ENCODE data around the gene EEF2. TPM values are rescaled to one million over a fixed set of nuclear protein-coding genes. Genes with fewer than 3 reads are reported as not detected.
"Not testable (repeated sequence)": the region's sequence is repeated elsewhere in the genome, so short reads cannot be mapped to it uniquely, and the experiment has no call there.

The EEF2 gene
- total RNA-seq, 1 experiment from 2014 or later = 2,165 TPM

- not testable (repeated sequence) for DNase-seq (ENCODE audit: low spot score)
Observed at GRCh38 chr19:3947316-3947933, 37.8 kb downstream of the EEF2 start.

DNA sequence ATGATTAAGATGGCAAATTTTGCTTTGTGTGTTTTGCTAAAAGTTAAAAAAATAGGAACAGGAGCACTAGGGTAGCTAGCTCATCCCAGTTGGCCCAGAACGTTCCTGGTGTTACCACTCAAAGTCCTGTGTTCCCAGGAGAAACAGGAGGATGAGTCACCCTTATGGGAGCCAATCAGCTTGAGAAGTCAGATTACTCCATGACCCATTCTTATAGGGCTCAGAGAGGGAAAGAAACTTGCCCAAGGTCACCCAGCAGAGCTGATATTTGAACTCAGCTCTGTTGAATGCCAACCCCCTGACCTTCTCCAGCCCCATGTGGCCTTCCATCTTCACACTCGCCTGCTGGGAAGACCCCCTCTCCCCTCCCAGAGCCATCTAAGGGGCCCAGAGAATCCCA, 39.4 kb downstream of the EEF2 start:
- no peak for DNase-seq (ENCODE audit: low spot score)

DNA sequence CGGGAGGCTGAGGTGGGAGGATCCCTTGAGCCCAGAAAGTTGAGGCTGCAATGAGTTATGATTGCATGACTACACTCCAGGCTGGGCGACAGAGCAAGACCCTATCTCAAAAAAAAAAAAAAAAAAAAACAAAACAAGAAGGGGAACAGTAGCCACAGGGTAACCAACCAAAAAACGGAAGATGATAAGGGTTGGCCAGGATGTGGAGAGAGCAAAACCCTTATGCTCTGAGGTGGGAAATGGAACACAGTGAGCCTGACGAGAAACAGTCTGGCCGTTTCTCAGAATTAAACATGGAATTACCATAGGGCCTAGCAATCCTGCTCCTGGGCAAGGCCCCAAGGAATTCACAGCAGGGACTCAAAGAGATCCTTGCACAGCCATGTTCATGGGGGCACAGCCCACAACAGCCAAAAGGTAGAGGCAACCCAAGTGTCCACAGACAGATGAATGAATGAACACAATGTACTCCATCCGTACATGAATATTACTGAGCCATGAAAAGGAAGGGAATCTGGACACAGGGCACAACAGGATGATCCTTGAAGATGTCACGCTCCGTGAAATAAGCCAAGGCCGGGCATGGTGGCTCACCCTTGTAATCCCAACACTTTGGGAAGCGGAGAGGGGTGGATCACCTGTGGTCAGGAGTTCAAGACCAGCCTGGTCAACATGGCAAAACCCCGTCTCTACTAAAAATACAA, 41.1 kb downstream of the EEF2 start:
- no peak for DNase-seq (ENCODE audit: low spot score)

GRCh38 chr19:3942790-3943409, 42.4 kb downstream of the EEF2 start:
- no peak for DNase-seq (ENCODE audit: low spot score)

- not testable (repeated sequence) for DNase-seq (ENCODE audit: low spot score)
Observed at GRCh38 chr19:3938300-3938950, 46.8 kb downstream of the EEF2 start.

DNA sequence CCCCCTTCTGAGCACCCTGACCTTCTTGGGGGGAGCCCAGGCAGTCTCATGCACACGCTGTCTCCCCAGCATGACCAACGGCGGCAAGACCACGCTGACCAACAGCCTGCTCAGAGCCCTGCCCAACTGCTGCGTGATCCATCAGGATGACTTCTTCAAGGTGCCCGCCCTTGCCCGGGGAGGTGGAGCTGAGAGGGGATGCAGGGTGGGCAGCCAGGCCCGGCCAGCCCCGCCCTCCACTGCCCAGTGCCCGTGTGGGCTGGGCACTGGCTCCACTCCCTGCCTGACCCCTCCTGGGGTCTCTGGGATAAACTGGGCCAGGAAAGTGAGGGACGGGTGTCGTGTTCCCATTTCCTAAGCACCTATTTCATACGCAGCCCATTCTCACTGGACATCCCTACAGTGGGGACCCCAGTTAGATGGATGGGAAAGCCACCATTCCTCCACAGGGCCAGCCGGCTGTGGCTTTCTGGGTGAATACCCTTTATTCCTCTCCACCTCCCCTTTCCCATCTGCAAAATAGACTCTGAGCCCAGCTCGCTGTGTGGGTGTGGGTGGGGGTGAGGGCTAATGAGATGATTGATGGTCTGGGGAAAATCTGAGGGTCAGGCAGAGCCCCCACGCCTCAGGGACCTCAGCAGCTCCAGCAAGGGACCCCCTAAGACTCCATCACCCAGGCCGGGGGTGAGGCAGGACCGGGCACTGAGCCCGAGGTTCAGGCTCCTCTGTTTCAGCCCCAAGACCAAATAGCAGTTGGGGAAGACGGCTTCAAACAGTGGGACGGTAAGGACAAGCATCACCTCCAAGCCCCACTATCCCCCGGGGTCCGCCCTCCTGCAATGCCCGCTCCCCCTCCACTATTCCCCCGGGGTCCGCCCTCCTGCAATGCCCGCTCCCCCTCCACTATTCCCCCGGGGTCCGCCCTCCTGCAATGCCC, 48.5 kb downstream of the EEF2 start:
- DNase-seq (ENCODE audit: low spot score) = no peak

- no peak for DNase-seq (ENCODE audit: low spot score)
Observed at GRCh38 chr19:3932931-3933810, 52.1 kb downstream of the EEF2 start, which contains the start of gene NMRK2. TSS of gene NMRK2 (plus strand) at chr19:3933069. CDS start at chr19:3933672, 603 bp downstream.

DNA sequence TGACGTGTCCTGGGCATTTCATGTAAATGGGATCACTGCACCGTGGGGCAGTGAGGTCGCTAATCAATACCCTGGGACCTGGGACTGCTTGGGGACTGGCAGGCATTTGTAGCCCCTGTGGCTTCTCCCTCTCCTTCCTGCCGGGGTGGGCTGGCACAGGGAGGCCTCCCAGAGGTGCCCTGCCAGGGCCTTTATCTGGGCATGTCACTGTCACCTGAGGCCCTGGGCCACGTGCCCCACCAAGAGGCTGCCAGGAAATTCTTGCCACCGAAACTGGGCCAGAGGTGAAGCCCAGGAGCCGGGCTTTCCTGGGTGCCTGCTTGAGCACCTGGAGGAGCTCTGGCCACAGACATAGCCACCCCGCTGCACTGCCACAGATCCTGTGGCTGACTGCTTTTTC, 54.2 kb downstream of the EEF2 start:
- peak; percentile 11 for DNase-seq (ENCODE audit: low spot score)

Small RNA genes lying within 50 kb of the gene (small RNA-seq; reads per million reads assigned to genes)
- gene SNORD37 = 13.4 reads per million, percentile 90 among the genes with 10 or more reads in this experiment

Other genes with a start within 250 kb of the EEF2 start
- 31.4 TPM in 2 replicates for gene APBA3, start 223.8 kb downstream of the EEF2 start, total RNA-seq (2014; rRNA removed; shearing (Covaris generic))
- 50.7 and 59.5 TPM in 2 replicates for gene MRPL54, start 222.8 kb downstream of the EEF2 start, total RNA-seq (2014; rRNA removed; shearing (Covaris generic))
- gene RAX2, start 213.2 kb downstream of the EEF2 start, total RNA-seq (2014; rRNA removed; shearing (Covaris generic)) = not detected in 2 replicates
- gene MATK, start 199.1 kb downstream of the EEF2 start, total RNA-seq (2014; rRNA removed; shearing (Covaris generic)) = 0.92 TPM in 1 of 2 replicates, not detected in the other
- not detected in 2 replicates for gene ZFR2, start 116.4 kb downstream of the EEF2 start, total RNA-seq (2014; rRNA removed; shearing (Covaris generic))
- not detected in 2 replicates for gene ATCAY, start 104.8 kb downstream of the EEF2 start, total RNA-seq (2014; rRNA removed; shearing (Covaris generic))
- gene NMRK2, start 52.4 kb downstream of the EEF2 start, total RNA-seq (2014; rRNA removed; shearing (Covaris generic)) = not detected in 2 replicates
- gene DAPK3, start 14.4 kb downstream of the EEF2 start, total RNA-seq (2014; rRNA removed; shearing (Covaris generic)) = 75.4 and 84.8 TPM in 2 replicates
- gene PIAS4, start 22.3 kb upstream of the EEF2 start, total RNA-seq (2014; rRNA removed; shearing (Covaris generic)) = 40.6 and 40.8 TPM in 2 replicates
- 67.4 and 72.7 TPM in 2 replicates for gene ZBTB7A, start 81.4 kb upstream of the EEF2 start, total RNA-seq (2014; rRNA removed; shearing (Covaris generic))
- gene MAP2K2, start 138.7 kb upstream of the EEF2 start, total RNA-seq (2014; rRNA removed; shearing (Covaris generic)) = 212 and 232 TPM in 2 replicates
- gene CREB3L3, start 168.2 kb upstream of the EEF2 start, total RNA-seq (2014; rRNA removed; shearing (Covaris generic)) = not detected in 2 replicates
- 24.2 and 27.4 TPM in 2 replicates for gene SIRT6, start 197.1 kb upstream of the EEF2 start, total RNA-seq (2014; rRNA removed; shearing (Covaris generic))
- gene ANKRD24, start 197.2 kb upstream of the EEF2 start, total RNA-seq (2014; rRNA removed; shearing (Covaris generic)) = 0.20 and 0.89 TPM in 2 replicates
- not detected in 2 replicates for gene EBI3, start 244.1 kb upstream of the EEF2 start, total RNA-seq (2014; rRNA removed; shearing (Covaris generic))

Data from HT-29 (cell line).